ENCODE measurements around the gene FBXL7. TPM values are rescaled to one million over a fixed set of nuclear protein-coding genes. Genes with fewer than 3 reads are reported as not detected.

FBXL7 gene
- 40.2 TPM for polyA plus RNA-seq (2013, experiment 1 of 2; ENCODE audit: insufficient read length)
- 41.5 TPM for polyA plus RNA-seq (2013, experiment 2 of 2; ENCODE audit: insufficient read length)

- DNase-seq = peak; percentile 84
Measured at GRCh38 chr5:15499528-15500324, at the start of gene FBXL7. TSS of gene FBXL7 (plus strand) at chr5:15500180.

GRCh38 chr5:15450473-15450872 is 49.5 kb upstream of the FBXL7 start:
- no peak for DNase-seq

DNA sequence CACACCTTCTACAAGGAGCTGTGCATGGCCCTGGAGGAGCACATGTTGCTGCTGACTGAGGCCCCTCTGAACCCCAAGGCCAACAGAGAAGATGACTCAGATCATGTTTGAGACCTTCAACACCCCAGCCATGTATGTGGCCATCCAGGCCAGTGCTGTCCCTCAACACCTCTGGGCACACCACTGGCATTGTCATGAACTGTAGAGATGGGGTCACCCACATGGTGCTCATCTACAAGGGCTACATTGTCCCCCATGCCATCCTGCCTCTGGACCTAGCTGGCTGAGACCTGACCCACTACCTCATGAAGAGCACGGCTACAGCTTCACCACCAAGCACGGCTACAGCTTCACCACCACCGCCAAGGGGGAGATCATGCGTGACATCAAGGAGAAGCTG is 49.0 kb upstream of the FBXL7 start:
- DNase-seq = no peak

GRCh38 chr5:15452030-15452429 is 48.0 kb upstream of the FBXL7 start:
- DNase-seq = no peak

DNA sequence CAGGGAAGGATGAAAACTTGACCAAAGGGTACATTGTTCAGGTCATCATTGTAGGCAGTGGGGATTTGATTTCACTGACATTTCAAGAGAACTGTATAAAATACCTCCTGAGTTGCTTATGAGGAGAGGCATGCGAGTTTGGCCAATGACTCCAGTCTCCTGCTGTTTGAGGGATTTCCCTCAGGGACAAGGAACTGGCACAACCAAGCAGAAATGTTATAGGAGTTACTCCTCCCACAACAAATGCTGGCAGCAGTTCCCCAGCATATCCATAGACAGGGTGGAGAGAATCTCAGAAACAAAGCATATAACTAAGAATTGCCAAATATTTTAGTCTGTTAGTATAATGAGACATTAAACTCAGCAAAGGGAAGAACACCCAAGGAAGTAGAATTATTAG is 47.2 kb upstream of the FBXL7 start:
- peak; percentile 23 for DNase-seq

GRCh38 chr5:15459200-15459599 is 40.8 kb upstream of the FBXL7 start:
- no peak for DNase-seq

DNA sequence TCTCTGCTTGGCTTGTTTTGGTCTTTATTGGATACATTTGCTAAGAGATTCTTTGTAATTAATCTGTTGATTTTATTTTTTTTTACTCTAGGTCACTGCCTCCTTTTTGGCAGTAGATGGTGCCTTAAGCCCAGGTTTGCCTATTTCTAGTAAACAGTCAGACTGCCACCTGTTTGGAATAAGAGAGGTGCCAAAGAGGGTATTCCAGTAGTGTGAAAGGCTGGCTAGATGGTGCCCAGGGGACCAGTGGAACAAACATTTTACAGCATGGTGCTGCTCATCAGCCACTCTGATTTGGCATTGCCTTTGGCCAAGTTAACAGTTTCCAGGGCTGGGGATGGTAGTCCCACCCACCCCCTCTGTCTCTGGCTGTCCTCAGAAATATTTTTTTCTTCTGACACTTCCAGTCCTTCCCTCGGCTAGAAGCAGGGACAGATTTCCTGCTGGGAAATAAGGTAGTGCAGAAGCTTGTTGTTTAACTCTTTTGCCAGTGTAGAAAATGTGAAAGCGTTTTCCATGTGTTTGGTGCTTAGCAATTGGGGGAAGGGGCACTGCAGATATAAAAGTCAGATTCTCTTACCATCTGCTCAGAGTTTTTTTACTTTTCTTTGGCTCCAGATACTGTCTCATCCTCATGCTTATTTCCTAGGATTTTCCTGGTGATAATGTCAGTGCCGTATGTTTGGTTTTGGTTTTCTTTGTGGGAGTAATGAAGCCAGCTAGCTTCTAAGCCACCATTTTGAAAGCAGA is 36.6 kb upstream of the FBXL7 start:
- peak; percentile 20 for DNase-seq

- DNase-seq = no peak
Measured at GRCh38 chr5:15472116-15472515, 27.9 kb upstream of the FBXL7 start.

- no peak for DNase-seq
Measured at GRCh38 chr5:15474143-15474719, 25.7 kb upstream of the FBXL7 start.

DNA sequence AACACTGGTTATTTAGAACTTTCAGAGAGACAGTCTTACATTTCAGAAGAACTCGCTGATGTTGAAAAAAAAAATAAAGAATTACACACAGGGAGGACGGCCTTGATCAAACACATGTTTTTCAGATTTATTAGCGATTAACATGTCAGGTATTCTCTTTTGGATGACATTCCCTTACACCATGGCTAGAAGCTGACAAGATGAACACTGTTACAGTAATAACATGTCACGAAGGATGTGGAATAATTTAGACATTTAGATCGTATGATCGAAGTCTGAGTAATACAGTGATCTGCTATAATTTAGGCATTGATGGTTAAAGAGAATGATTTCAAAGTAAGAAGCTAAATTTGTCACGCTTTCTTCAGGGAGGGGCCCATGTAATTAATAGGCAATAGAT is 24.6 kb upstream of the FBXL7 start:
- DNase-seq = no peak

GRCh38 chr5:15476977-15477376 is 23.0 kb upstream of the FBXL7 start:
- no peak for DNase-seq

DNA sequence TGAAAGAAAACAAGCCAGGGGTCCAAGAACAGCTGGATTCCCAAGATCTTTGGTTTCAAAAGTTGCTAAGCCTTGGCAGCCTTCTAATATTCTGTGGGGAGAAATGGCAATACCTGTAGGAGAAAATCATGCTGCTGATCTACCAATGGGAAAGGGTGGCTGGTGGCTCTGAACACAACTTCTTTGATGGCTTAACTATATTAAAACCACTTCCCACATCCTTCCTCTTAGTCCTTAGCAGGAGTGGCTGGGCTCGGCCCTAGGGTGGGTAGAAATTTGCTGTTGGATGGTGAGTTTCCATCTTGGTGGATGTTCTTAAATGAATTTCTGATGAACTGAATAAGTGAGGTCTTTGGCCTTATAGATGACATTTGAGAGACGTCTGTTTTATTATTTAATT is 19.5 kb upstream of the FBXL7 start:
- no peak for DNase-seq

DNA sequence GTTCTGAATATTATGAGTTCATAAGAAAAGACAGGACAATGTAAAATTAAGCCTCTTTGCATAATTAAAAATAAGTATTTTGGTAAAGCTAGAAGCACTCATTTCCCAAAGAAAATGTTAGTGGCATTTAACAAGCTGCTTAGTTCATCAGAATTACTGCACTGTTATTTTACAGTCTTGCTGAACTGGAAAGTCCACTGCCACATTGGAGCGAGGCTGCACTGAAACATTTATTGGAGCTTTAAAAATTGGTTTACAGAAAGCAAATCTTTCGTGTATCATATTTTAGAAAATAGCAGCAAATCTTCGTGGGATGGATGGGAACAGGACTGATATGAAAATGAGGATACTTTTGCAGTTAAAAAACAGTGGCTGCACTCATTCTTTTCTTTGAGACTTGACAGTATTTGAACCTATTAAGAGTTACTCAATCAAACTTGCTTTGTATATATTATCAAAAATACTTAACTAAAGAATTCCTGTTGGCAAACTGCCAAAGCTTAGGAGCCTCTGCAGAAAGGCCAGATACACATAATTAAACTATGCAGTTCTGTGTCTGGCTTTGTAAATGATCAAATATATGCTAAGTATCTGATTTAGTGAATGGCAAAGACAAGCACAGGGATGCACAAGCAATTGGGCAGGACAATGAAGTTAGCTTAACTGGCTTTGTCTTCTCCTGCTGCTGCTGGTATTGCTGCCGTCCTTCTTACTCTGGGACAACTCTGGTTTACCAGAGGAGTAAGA is 16.5 kb upstream of the FBXL7 start:
- peak; percentile 26 for DNase-seq

GRCh38 chr5:15487228-15487627 is 12.8 kb upstream of the FBXL7 start:
- no peak for DNase-seq

GRCh38 chr5:15489571-15490235 is 10.3 kb upstream of the FBXL7 start:
- peak; percentile 16 for DNase-seq

GRCh38 chr5:15492545-15492944 is 7.4 kb upstream of the FBXL7 start:
- DNase-seq = no peak

DNA sequence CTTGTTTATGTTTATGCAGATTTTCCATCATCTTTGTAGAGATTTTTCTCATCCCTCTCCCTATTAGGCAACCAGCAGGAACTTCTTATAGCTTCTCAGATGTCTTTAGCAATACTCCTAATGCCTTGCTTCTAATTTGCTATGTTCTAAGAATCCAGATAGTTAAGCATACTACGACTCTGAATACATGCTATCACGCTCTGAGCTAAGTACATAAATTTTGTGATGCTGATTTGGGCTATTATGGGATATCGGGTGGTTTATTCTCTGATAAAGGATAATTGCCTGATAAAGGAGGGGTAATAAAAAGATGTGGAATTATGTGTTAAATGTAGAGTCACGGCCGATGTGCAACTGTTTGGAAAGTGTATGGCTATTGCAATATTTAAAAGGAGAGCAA is 6.5 kb upstream of the FBXL7 start:
- DNase-seq = no peak

- DNase-seq = peak; percentile 54
Measured at GRCh38 chr5:15495026-15495425, 5.0 kb upstream of the FBXL7 start.

DNA sequence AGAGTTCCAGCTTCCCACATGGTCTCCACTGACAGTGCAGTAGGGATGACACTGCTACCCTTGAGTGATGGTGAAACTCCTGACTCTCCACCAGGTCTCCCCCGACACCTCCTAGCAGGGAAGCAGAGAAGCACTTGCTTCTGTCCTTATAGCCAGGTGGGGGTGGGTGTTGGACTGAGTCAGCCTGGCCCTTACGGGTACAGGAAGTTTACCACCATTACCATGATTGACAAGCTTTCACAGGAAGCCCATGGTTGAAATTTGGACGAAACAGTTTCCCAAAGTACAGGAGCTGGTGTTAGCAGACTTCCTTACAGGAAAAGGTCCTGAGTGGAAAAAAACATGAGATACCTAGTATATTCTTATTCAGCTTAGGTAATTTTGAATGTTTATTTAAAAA is 3.1 kb upstream of the FBXL7 start:
- DNase-seq = no peak

GRCh38 chr5:15500325-15501001 is 483 bp downstream of the FBXL7 start:
- peak; percentile 23 for DNase-seq

GRCh38 chr5:15501091-15501791 is 1.3 kb downstream of the FBXL7 start:
- DNase-seq = peak; percentile 79
